LNCaP clone FGC (cell line): ENCODE results near the gene PPFIBP1.

Experiments
- DNase-seq: peaks from one replicate; pipeline ENCODE4 v3.0.0-alpha.2; 2011; ENCODE audit warnings: low read depth
- H3K4me3 ChIP-seq: 2 replicates; pipeline ENCODE4 v1.5.1; 2011; ENCODE audit warnings: mild to moderate bottlenecking, low read depth, low read length, control low read depth
- CTCF ChIP-seq: IDR thresholded peaks from 2 replicates; pipeline ENCODE4 v1.5.1; 2012; ENCODE audit warnings: mild to moderate bottlenecking; ENCODE audit not compliant: control insufficient read depth, insufficient read depth; ENCODE audit errors: extremely low read depth

Gene PPFIBP1

GRCh38 chr12:27528788-27529187, 4.8 kb downstream of the PPFIBP1 start:
- no peak for TF ChIP-seq CTCF
- DNase-seq, result no peak
- H3K4me3 ChIP-seq, result no peak overlapping the region

- H3K4me3 ChIP-seq, result no peak overlapping the region
- no peak for DNase-seq
- no peak for TF ChIP-seq CTCF
These were observed 6.3 kb downstream of the PPFIBP1 start for GRCh38 chr12:27530157-27530922.

- peak; percentile 56 for DNase-seq
- TF ChIP-seq CTCF, result no peak
- H3K4me3 ChIP-seq, result no peak overlapping the region
These were observed 7.9 kb downstream of the PPFIBP1 start for GRCh38 chr12:27531896-27532295.

- H3K4me3 ChIP-seq, result no peak overlapping the region
- TF ChIP-seq CTCF, result no peak
- no peak for DNase-seq
These were observed 10.2 kb downstream of the PPFIBP1 start for GRCh38 chr12:27534060-27534764.

- no peak for TF ChIP-seq CTCF
- DNase-seq, result no peak
These were observed 10.8 kb downstream of the PPFIBP1 start for GRCh38 chr12:27534765-27535161.

GRCh38 chr12:27535318-27535717, 11.3 kb downstream of the PPFIBP1 start:
- H3K4me3 ChIP-seq, result no peak overlapping the region
- no peak for TF ChIP-seq CTCF

More at GRCh38 chr12:27534765-27535161, 10.8 kb downstream of the PPFIBP1 start:
- no peak overlapping the region for H3K4me3 ChIP-seq

More at GRCh38 chr12:27535318-27535717, 11.3 kb downstream of the PPFIBP1 start:
- DNase-seq, result no peak
